Loucy (cell line): ENCODE data around the gene BCL3.

ENCODE experiments used
- H2AFZ ChIP-seq: fragments of 200-600 bp; sonication (generic); 2 replicates; pipeline ENCODE4 v1.6.0; 2016; ENCODE audit warnings: antibody characterized with exemption, mild to moderate bottlenecking, low read length, moderate library complexity
- H3F3A ChIP-seq: fragments of 200-600 bp; 2 replicates; pipeline ENCODE4 v1.6.0; 2016; ENCODE audit warnings: antibody characterized with exemption, low read depth, mild to moderate bottlenecking
- H3K27me3 ChIP-seq: fragments of 200-600 bp; sonication (generic); 2 replicates; pipeline ENCODE4 v1.6.1; 2014; ENCODE audit warnings: low read length, mild to moderate bottlenecking; ENCODE audit not compliant: insufficient read depth, poor library complexity, severe bottlenecking
- H3K36me3 ChIP-seq: fragments of 200-600 bp; sonication (generic); 2 replicates; pipeline ENCODE4 v1.6.1; 2016; ENCODE audit warnings: low read length; ENCODE audit not compliant: insufficient read depth
- H3K4me1 ChIP-seq: fragments of 200-600 bp; sonication (generic); 2 replicates; pipeline ENCODE4 v1.5.1; 2014; ENCODE audit warnings: low read length, mild to moderate bottlenecking; ENCODE audit not compliant: insufficient read depth, poor library complexity, severe bottlenecking
- H3K4me2 ChIP-seq: fragments of 200-600 bp; sonication (generic); 2 replicates; pipeline ENCODE4 v1.6.0; 2014; ENCODE audit warnings: antibody characterized with exemption, low read length, low read depth, mild to moderate bottlenecking; ENCODE audit not compliant: poor library complexity, severe bottlenecking
- H3K4me3 ChIP-seq: fragments of 200-600 bp; sonication (generic); 2 replicates; pipeline ENCODE4 v1.5.1; 2014; ENCODE audit warnings: low read length, mild to moderate bottlenecking, mixed read lengths; ENCODE audit not compliant: poor library complexity, severe bottlenecking
- H3K79me2 ChIP-seq: fragments of 200-600 bp; sonication (generic); 2 replicates; pipeline ENCODE4 v1.6.1; 2014; ENCODE audit warnings: low read length; ENCODE audit not compliant: insufficient read depth
- H3K9ac ChIP-seq: fragments of 200-600 bp; sonication (generic); 2 replicates; pipeline ENCODE4 v1.6.0; 2014; ENCODE audit warnings: mild to moderate bottlenecking, low read depth, low read length, moderate library complexity; ENCODE audit not compliant: poor library complexity, severe bottlenecking
- H3K9me2 ChIP-seq: fragments of 200-600 bp; sonication (generic); replicated peaks from 2 replicates; pipeline ENCODE4 v1.6.1; 2016; ENCODE audit warnings: low read depth, low read length, mixed read lengths
- H3K9me3 ChIP-seq: fragments of 200-600 bp; sonication (generic); 2 replicates; pipeline ENCODE4 v1.6.1; 2014; ENCODE audit warnings: mild to moderate bottlenecking, antibody characterized with exemption, low read length, low read depth; ENCODE audit not compliant: insufficient read depth
- H4K20me1 ChIP-seq: fragments of 200-600 bp; sonication (generic); 2 replicates; pipeline ENCODE4 v1.6.0; 2014; ENCODE audit warnings: antibody characterized with exemption, low read length, mild to moderate bottlenecking; ENCODE audit not compliant: insufficient read depth, poor library complexity, severe bottlenecking
- EZH2phosphoT487 ChIP-seq: fragments of 200-600 bp; IDR thresholded peaks from 2 replicates; pipeline ENCODE4 v1.6.1; 2018; ENCODE audit warnings: antibody characterized with exemption, mild to moderate bottlenecking, moderate library complexity, borderline replicate concordance
- TF ChIP-seq, protein P1 (sequence below): fragments of 200-600 bp; sonication (generic); conservative IDR thresholded peaks from 2 replicates; pipeline ENCODE4 v1.5.1; 2014; ENCODE audit warnings: mild to moderate bottlenecking, antibody characterized with exemption, low read length

Gene BCL3

GRCh38 chr19:44722131-44723121 is 26.1 kb upstream of the BCL3 start:
- Histone ChIP-seq H4K20me1 (no peaks in the 10 kb centered on the region), H2AFZ (peak overlapping the region; percentile 65; the same call in 1 of the 2 replicates), H3K9ac (no peak overlapping the region), H3K4me1 (peaks cover 5% of the 10 kb centered on the region), H3K27me3 (no peaks in the 10 kb centered on the region), H3K4me3 (no peak overlapping the region), H3K4me2 (peak overlapping the region; percentile 28), H3F3A (no peaks in the 10 kb centered on the region), H3K9me3 (no peaks in the 10 kb centered on the region), H3K79me2 (no peaks in the 10 kb centered on the region), H3K9me2 (no peaks in the 10 kb centered on the region), H3K36me3 (no peaks in the 10 kb centered on the region)
- TF ChIP-seq EZH2phosphoT487: no peak
- TF ChIP-seq, protein P1, sequence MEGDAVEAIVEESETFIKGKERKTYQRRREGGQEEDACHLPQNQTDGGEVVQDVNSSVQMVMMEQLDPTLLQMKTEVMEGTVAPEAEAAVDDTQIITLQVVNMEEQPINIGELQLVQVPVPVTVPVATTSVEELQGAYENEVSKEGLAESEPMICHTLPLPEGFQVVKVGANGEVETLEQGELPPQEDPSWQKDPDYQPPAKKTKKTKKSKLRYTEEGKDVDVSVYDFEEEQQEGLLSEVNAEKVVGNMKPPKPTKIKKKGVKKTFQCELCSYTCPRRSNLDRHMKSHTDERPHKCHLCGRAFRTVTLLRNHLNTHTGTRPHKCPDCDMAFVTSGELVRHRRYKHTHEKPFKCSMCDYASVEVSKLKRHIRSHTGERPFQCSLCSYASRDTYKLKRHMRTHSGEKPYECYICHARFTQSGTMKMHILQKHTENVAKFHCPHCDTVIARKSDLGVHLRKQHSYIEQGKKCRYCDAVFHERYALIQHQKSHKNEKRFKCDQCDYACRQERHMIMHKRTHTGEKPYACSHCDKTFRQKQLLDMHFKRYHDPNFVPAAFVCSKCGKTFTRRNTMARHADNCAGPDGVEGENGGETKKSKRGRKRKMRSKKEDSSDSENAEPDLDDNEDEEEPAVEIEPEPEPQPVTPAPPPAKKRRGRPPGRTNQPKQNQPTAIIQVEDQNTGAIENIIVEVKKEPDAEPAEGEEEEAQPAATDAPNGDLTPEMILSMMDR: no peak

DNA sequence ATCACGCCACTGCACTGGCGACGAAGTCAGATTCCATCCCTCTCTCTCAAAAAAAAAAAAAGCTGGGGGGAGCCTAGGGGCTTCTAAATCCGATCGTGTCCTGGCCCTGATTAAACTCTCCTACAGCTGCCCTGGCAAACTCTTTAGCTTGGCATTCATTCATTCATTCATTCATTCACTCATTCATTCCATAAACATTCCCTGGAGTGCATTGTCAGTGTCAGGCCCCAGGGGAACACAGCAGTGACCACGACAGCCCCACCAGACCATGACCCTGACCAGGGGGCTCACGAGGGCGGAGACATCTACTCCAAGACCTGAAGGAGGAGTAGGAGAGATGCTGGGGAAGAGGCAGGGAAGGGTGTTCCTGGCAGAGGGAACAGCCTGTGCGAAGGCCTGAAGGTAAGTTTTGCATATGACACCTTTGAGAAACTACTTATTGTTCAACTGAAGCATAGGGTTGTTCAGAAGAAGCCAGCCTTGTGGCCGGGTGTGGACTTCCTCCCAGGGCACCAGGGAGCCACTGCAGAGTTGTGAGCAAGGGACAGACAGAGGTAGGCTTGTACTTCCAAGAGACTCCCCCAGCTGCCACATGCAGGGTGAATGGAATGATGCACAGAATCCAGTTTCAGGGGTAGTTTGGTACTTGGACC is 25.1 kb upstream of the BCL3 start:
- Histone ChIP-seq H3K79me2 (no peaks in the 10 kb centered on the region), H4K20me1 (no peaks in the 10 kb centered on the region), H3K4me1 (peaks cover 5% of the 10 kb centered on the region), H3K4me3 (no peak overlapping the region), H3K9ac (no peak overlapping the region), H3F3A (no peaks in the 10 kb centered on the region), H3K9me2 (no peaks in the 10 kb centered on the region), H3K4me2 (no peak overlapping the region), H3K36me3 (no peaks in the 10 kb centered on the region), H3K27me3 (no peaks in the 10 kb centered on the region), H3K9me3 (no peaks in the 10 kb centered on the region), H2AFZ (0 out of 2 replicates have a peak overlapping the region, but pooled peaks have one; percentile 14)
- TF ChIP-seq EZH2phosphoT487: no peak
- TF ChIP-seq, protein P1: no peak

GRCh38 chr19:44723952-44724319 is 24.6 kb upstream of the BCL3 start:
- H3K9me2 ChIP-seq: no peaks in the 10 kb centered on the region
- H3K9me3 ChIP-seq: no peaks in the 10 kb centered on the region
- no peaks in the 10 kb centered on the region for H3K79me2 ChIP-seq
- peaks cover 5% of the 10 kb centered on the region for H3K4me1 ChIP-seq
- no peak for TF ChIP-seq EZH2phosphoT487
- TF ChIP-seq, protein P1: peak; percentile 97
- H3K36me3 ChIP-seq: no peaks in the 10 kb centered on the region
- no peaks in the 10 kb centered on the region for H3K27me3 ChIP-seq
- H3K4me2 ChIP-seq: no peak overlapping the region
- H3K9ac ChIP-seq: no peak overlapping the region
- H3K4me3 ChIP-seq: no peak overlapping the region
- H3F3A ChIP-seq: no peaks in the 10 kb centered on the region
- H4K20me1 ChIP-seq: no peaks in the 10 kb centered on the region
- 0 out of 2 replicates have a peak overlapping the region, but pooled peaks have one; percentile 14 for H2AFZ ChIP-seq
